Measurements from ENCODE around the gene ADD3. TPM values are rescaled to one million over a fixed set of nuclear protein-coding genes. Genes with fewer than 3 reads are reported as not detected.

The ADD3 gene
- polyA plus RNA-seq, 1 donor (not counting 4 experiments of a cell fraction or from before 2014, with no cell fraction given): 61.7 TPM

DNA sequence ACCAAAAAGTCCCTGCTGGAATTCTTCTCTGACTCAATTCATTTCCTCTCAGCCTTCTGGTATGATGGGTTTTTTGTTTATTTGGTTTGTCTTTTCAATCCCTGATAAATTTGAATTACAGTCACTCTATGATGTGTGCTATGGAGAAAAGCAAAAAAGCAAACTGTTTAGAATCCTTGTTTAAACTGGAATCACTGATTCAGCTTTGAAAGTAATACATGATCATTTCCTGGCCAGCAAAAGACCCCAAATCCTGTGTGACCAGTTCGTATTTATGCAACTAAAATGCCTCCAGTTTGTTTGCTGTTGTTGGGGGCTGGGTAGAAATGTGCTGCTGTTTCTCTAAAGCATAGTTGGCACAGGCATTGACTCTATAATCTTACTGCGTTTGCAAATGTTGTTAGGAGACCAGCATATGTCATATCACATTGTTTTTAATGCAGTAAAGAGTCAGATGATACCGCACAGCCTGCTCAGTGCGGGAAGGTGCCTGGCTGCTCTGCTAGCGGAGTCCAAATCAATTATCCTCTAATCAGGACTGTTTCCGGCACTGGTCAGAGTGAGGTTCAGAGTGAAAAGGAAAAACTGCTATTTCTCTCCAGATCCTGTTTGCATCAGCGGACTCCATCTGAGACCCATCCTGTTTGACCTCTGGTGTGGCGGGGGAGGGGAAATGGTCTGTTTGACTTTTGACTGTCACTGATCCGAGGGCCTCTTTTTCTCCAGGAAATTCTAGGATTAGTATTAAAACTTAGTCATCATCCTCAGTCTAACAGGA, 40.6 kb upstream of the ADD3 start:
- no peaks in the 10 kb centered on the region for H4K20me1 ChIP-seq (ENCODE audit: control insufficient read depth, extremely low read depth, insufficient read depth, low read length)
- H3K4me2 ChIP-seq (ENCODE audit: control insufficient read depth, extremely low read depth, insufficient read depth, low read depth, low read length): no peak overlapping the region
- no peak overlapping the region for H3K9ac ChIP-seq (ENCODE audit: control insufficient read depth, extremely low read depth, insufficient read depth, low read length)
- no peak overlapping the region for H2AFZ ChIP-seq (ENCODE audit: control insufficient read depth, low read length)
- H3K9me1 ChIP-seq (ENCODE audit: control insufficient read depth, extremely low read depth, insufficient read depth, low read length): no peaks in the 10 kb centered on the region
- DNase-seq (ENCODE audit: low read depth, low spot score) (no peak), FAIRE-seq (no peak)
- H3K4me1 ChIP-seq (ENCODE audit: control insufficient read depth, extremely low read depth, insufficient read depth, low read length): peaks cover 2% of the 10 kb centered on the region
- no peaks in the 10 kb centered on the region for H3K9me3 ChIP-seq (ENCODE audit: control insufficient read depth, low read depth, low read length)
- dilution Hi-C loops (cut with MboI; ENCODE audit: extremely low pct_ligation_motif_present, low sequenced_read_pairs): no loop called here
- no peaks in the 10 kb centered on the region for H3K27me3 ChIP-seq (ENCODE audit: control insufficient read depth, extremely low read depth, insufficient read depth, low read length)
- TF ChIP-seq, protein P1, sequence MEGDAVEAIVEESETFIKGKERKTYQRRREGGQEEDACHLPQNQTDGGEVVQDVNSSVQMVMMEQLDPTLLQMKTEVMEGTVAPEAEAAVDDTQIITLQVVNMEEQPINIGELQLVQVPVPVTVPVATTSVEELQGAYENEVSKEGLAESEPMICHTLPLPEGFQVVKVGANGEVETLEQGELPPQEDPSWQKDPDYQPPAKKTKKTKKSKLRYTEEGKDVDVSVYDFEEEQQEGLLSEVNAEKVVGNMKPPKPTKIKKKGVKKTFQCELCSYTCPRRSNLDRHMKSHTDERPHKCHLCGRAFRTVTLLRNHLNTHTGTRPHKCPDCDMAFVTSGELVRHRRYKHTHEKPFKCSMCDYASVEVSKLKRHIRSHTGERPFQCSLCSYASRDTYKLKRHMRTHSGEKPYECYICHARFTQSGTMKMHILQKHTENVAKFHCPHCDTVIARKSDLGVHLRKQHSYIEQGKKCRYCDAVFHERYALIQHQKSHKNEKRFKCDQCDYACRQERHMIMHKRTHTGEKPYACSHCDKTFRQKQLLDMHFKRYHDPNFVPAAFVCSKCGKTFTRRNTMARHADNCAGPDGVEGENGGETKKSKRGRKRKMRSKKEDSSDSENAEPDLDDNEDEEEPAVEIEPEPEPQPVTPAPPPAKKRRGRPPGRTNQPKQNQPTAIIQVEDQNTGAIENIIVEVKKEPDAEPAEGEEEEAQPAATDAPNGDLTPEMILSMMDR (optimal IDR thresholded peaks at IDR 0.05 in 1 of 3, IDR thresholded peaks at IDR 0.05 in 1 of 3, conservative IDR thresholded peaks at IDR 0.05 in 1 of 3; ENCODE audit: extremely low read depth in 1 of 3, insufficient read depth in 2 of 3, low read length in 3 of 3): no peak
- no peak for TF ChIP-seq EZH2 (IDR thresholded peaks at IDR 0.05; ENCODE audit: low read length)
- H3K27ac ChIP-seq (ENCODE audit: control insufficient read depth, insufficient read depth, low read length): no peak overlapping the region
- no peak overlapping the region for H3K4me3 ChIP-seq (ENCODE audit: control insufficient read depth in 2 of 3, extremely low read depth in 1 of 3, insufficient read depth in 2 of 3, low read depth in 1 of 3, low read length in 3 of 3)
- no peaks in the 10 kb centered on the region for H3K36me3 ChIP-seq (ENCODE audit: control insufficient read depth in 2 of 2, extremely low read depth in 1 of 2, insufficient read depth in 2 of 2, low read length in 2 of 2)
- H3K79me2 ChIP-seq (ENCODE audit: control insufficient read depth, insufficient read depth, low read length): no peaks in the 10 kb centered on the region

- H2AFZ ChIP-seq (ENCODE audit: control insufficient read depth, low read length): no peak overlapping the region
- no peaks in the 10 kb centered on the region for H4K20me1 ChIP-seq (ENCODE audit: control insufficient read depth, extremely low read depth, insufficient read depth, low read length)
- H3K27ac ChIP-seq (ENCODE audit: control insufficient read depth, insufficient read depth, low read length): no peak overlapping the region
- H3K4me1 ChIP-seq (ENCODE audit: control insufficient read depth, extremely low read depth, insufficient read depth, low read length): no peaks in the 10 kb centered on the region
- no peak for FAIRE-seq
- DNase-seq (ENCODE audit: low read depth, low spot score): no peak
- TF ChIP-seq, protein P1 (optimal IDR thresholded peaks at IDR 0.05 in 1 of 3, IDR thresholded peaks at IDR 0.05 in 1 of 3, conservative IDR thresholded peaks at IDR 0.05 in 1 of 3; ENCODE audit: extremely low read depth in 1 of 3, insufficient read depth in 2 of 3, low read length in 3 of 3): no peak
- TF ChIP-seq EZH2 (IDR thresholded peaks at IDR 0.05; ENCODE audit: low read length): no peak
- no peaks in the 10 kb centered on the region for H3K79me2 ChIP-seq (ENCODE audit: control insufficient read depth, insufficient read depth, low read length)
- H3K4me3 ChIP-seq (ENCODE audit: control insufficient read depth in 2 of 3, extremely low read depth in 1 of 3, insufficient read depth in 2 of 3, low read depth in 1 of 3, low read length in 3 of 3): no peak overlapping the region
- no peak overlapping the region for H3K4me2 ChIP-seq (ENCODE audit: control insufficient read depth, extremely low read depth, insufficient read depth, low read depth, low read length)
- dilution Hi-C loops (cut with MboI; ENCODE audit: extremely low pct_ligation_motif_present, low sequenced_read_pairs): no loop called here
- no peaks in the 10 kb centered on the region for H3K36me3 ChIP-seq (ENCODE audit: control insufficient read depth in 2 of 2, extremely low read depth in 1 of 2, insufficient read depth in 2 of 2, low read length in 2 of 2)
- no peaks in the 10 kb centered on the region for H3K9me1 ChIP-seq (ENCODE audit: control insufficient read depth, extremely low read depth, insufficient read depth, low read length)
- H3K9me3 ChIP-seq (ENCODE audit: control insufficient read depth, low read depth, low read length): no peaks in the 10 kb centered on the region
- no peak overlapping the region for H3K9ac ChIP-seq (ENCODE audit: control insufficient read depth, extremely low read depth, insufficient read depth, low read length)
- no peaks in the 10 kb centered on the region for H3K27me3 ChIP-seq (ENCODE audit: control insufficient read depth, extremely low read depth, insufficient read depth, low read length)
Observed at GRCh38 chr10:109967739-109968088, 40.1 kb upstream of the ADD3 start.

Measured in keratinocyte (primary cell).